ENCODE results near the gene ING5. TPM values are rescaled to one million over a fixed set of nuclear protein-coding genes. Genes with fewer than 3 reads are reported as not detected.

ING5 gene
- total RNA-seq, 1 donor from 2014 or later, result 38.3 TPM

- H3K4me3 Mint-ChIP-seq (ENCODE audit: unreplicated experiment), result no peak overlapping the region
- peaks cover 10% of the 10 kb centered on the region for H3K36me3 Mint-ChIP-seq (ENCODE audit: unreplicated experiment)
- peaks cover 5% of the 10 kb centered on the region for H3K4me1 Mint-ChIP-seq (ENCODE audit: low read depth, unreplicated experiment)
- no peak overlapping the region for H3K27ac Mint-ChIP-seq (ENCODE audit: unreplicated experiment)
- H3K9me3 Mint-ChIP-seq (ENCODE audit: unreplicated experiment), result peaks cover 6% of the 10 kb centered on the region
- DNase-seq, result no peak
- peaks cover 4% of the 10 kb centered on the region for H3K27me3 Mint-ChIP-seq (ENCODE audit: unreplicated experiment)
- TF ChIP-seq CTCF (IDR thresholded peaks at IDR 0.05; ENCODE audit: partially characterized antibody, unreplicated experiment), result no peak
These were observed 60.6 kb downstream of the ING5 start for GRCh38 chr2:241762321-241762932.

GRCh38 chr2:241762933-241763369 lies 61.1 kb downstream of the ING5 start:
- H3K27ac Mint-ChIP-seq (ENCODE audit: unreplicated experiment), result no peak overlapping the region
- peaks cover 4% of the 10 kb centered on the region for H3K27me3 Mint-ChIP-seq (ENCODE audit: unreplicated experiment)
- H3K4me3 Mint-ChIP-seq (ENCODE audit: unreplicated experiment), result no peak overlapping the region
- DNase-seq, result no peak
- H3K36me3 Mint-ChIP-seq (ENCODE audit: unreplicated experiment), result peaks cover 10% of the 10 kb centered on the region
- no peak for TF ChIP-seq CTCF (IDR thresholded peaks at IDR 0.05; ENCODE audit: partially characterized antibody, unreplicated experiment)
- H3K4me1 Mint-ChIP-seq (ENCODE audit: low read depth, unreplicated experiment), result peaks cover 5% of the 10 kb centered on the region
- peaks cover 6% of the 10 kb centered on the region for H3K9me3 Mint-ChIP-seq (ENCODE audit: unreplicated experiment)

GRCh38 chr2:241763551-241764274 lies 61.9 kb downstream of the ING5 start:
- no peak for DNase-seq
- peaks cover 6% of the 10 kb centered on the region for H3K9me3 Mint-ChIP-seq (ENCODE audit: unreplicated experiment)
- H3K27ac Mint-ChIP-seq (ENCODE audit: unreplicated experiment), result peak overlapping the region; percentile 22
- H3K36me3 Mint-ChIP-seq (ENCODE audit: unreplicated experiment), result peaks cover 10% of the 10 kb centered on the region
- peaks cover 5% of the 10 kb centered on the region for H3K4me1 Mint-ChIP-seq (ENCODE audit: low read depth, unreplicated experiment)
- H3K4me3 Mint-ChIP-seq (ENCODE audit: unreplicated experiment), result no peak overlapping the region
- H3K27me3 Mint-ChIP-seq (ENCODE audit: unreplicated experiment), result peaks cover 4% of the 10 kb centered on the region
- no peak for TF ChIP-seq CTCF (IDR thresholded peaks at IDR 0.05; ENCODE audit: partially characterized antibody, unreplicated experiment)

GRCh38 chr2:241764275-241765241 lies 62.7 kb downstream of the ING5 start:
- H3K4me1 Mint-ChIP-seq (ENCODE audit: low read depth, unreplicated experiment), result peaks cover 2% of the 10 kb centered on the region
- H3K9me3 Mint-ChIP-seq (ENCODE audit: unreplicated experiment), result peaks cover 4% of the 10 kb centered on the region
- peak; percentile 43 for DNase-seq
- no peak overlapping the region for H3K4me3 Mint-ChIP-seq (ENCODE audit: unreplicated experiment)
- peak overlapping the region; percentile 55 for H3K27ac Mint-ChIP-seq (ENCODE audit: unreplicated experiment)
- peaks cover 4% of the 10 kb centered on the region for H3K27me3 Mint-ChIP-seq (ENCODE audit: unreplicated experiment)
- TF ChIP-seq CTCF (IDR thresholded peaks at IDR 0.05; ENCODE audit: partially characterized antibody, unreplicated experiment), result no peak
- peaks cover 10% of the 10 kb centered on the region for H3K36me3 Mint-ChIP-seq (ENCODE audit: unreplicated experiment)

Data from glutamatergic neuron (in vitro differentiated cells).